ENCODE measurements around the gene SLC9A6. TPM values are rescaled to one million over a fixed set of nuclear protein-coding genes. Genes with fewer than 3 reads are reported as not detected.

SLC9A6 gene
- total and polyA plus RNA-seq, 7 donors = 1.8 to 16.9 (median 12.5) TPM

- no peak for TF ChIP-seq CTCF (IDR thresholded peaks at IDR 0.05)
- TF ChIP-seq EP300 (IDR thresholded peaks at IDR 0.05) = no peak
- TF ChIP-seq POLR2AphosphoS5 (IDR thresholded peaks at IDR 0.05) = no peak
- no peak for TF ChIP-seq POLR2A (IDR thresholded peaks at IDR 0.05)
- Histone ChIP-seq H3K27me3 (no peaks in the 10 kb centered on the region), H3K36me3 (no peaks in the 10 kb centered on the region), H3K4me1 (peaks cover 0 to 10% (median 0%) of the 10 kb centered on the region in 4 donors), H3K27ac (no peak overlapping the region), H3K4me3 (no peak overlapping the region), H3K9me3 (no peaks in the 10 kb centered on the region)
- DNase-seq = no peak
- intact Hi-C loops (cut with DNase I) = no loop called here
Measured at GRCh38 chrX:135981668-135982067, 3.6 kb upstream of the SLC9A6 start.

DNA sequence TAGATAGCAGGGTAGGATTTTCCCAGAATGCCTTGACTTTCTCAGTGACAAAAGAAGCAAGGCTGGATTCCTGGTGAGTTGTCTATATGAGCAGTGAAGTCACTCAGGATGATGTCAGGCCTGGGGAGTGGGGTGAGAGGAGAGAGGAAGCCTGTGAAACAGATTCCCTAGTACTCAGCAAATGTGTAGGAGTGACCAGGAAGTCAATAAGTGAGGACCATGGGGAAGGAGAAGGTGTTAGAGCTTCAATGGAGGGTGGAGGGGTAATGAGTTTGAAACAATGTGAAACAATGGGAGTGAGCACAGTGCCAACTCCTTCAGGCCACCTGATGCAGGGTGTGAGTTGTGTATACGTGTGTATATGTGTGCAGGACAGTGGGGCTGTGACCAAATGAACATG lies 2.4 kb upstream of the SLC9A6 start:
- intact Hi-C loops (cut with DNase I) = no loop called here
- TF ChIP-seq POLR2A (IDR thresholded peaks at IDR 0.05) (no peak), EP300 (IDR thresholded peaks at IDR 0.05) (no peak), CTCF (IDR thresholded peaks at IDR 0.05) (no peak), POLR2AphosphoS5 (IDR thresholded peaks at IDR 0.05) (no peak)

DNA sequence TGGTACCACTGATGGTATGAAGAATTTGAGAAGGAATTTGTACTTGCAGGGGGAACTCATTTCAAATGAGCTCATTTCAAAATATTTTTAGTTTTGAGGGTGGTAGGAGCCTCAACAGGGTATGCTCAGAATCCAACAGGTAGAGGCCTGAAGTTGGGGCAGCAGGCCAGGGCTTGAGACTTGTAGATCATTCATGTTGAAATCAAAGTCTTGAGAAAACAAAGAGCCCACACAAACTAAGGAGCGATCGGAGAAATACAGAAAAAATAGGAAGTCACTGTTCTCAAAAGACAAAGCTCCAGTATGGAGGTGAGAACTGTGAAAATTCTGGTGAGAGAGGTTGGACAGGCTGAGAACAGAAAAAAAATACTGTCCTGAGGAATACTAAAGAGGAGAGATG lies 979 bp upstream of the SLC9A6 start:
- Histone ChIP-seq H3K36me3 (no peaks in the 10 kb centered on the region), H3K27ac (peak overlapping the region in 3 of 4 donors; percentile 85 to 87 (median 85)), H3K4me1 (peaks cover 0 to 19% (median 2%) of the 10 kb centered on the region in 4 donors), H3K9me3 (no peaks in the 10 kb centered on the region), H3K27me3 (no peaks in the 10 kb centered on the region), H3K4me3 (peak overlapping the region in 2 of 4 donors; percentile 70 to 75)
- TF ChIP-seq EP300 (IDR thresholded peaks at IDR 0.05) (no peak), POLR2A (IDR thresholded peaks at IDR 0.05) (no peak), POLR2AphosphoS5 (IDR thresholded peaks at IDR 0.05) (no peak), CTCF (IDR thresholded peaks at IDR 0.05) (no peak)
- no peak for DNase-seq
- 42 to 43% methylated on average over 2 of the region's 2 CpGs for WGBS, 2 donors
- intact Hi-C loops (cut with DNase I) = no loop called here

More for the DNA sequence above, 2.4 kb upstream of the SLC9A6 start:
- H3K4me3 ChIP-seq = no peak overlapping the region
- peaks cover 0 to 19% (median 2%) of the 10 kb centered on the region in 4 donors for H3K4me1 ChIP-seq
- no peaks in the 10 kb centered on the region for H3K9me3 ChIP-seq
- H3K27ac ChIP-seq = no peak overlapping the region
- DNase-seq = no peak
- no peaks in the 10 kb centered on the region for H3K27me3 ChIP-seq
- H3K36me3 ChIP-seq = no peaks in the 10 kb centered on the region
- WGBS, 2 donors = 80 to 87% methylated on average over 1 of the region's 1 CpG

- Histone ChIP-seq H3K4me3 (peak overlapping the region; percentile 51 to 75 (median 72)), H3K27ac (peak overlapping the region; percentile 80 to 87 (median 85)), H3K4me1 (peaks cover 0 to 19% (median 2%) of the 10 kb centered on the region in 4 donors), H3K36me3 (no peaks in the 10 kb centered on the region), H3K27me3 (no peaks in the 10 kb centered on the region), H3K9me3 (no peaks in the 10 kb centered on the region)
- no peak for DNase-seq
- intact Hi-C loops (cut with DNase I) = loop anchor here (5.0 kb wide), 1 partner anchor 268 kb away; the partner anchor contains the start of gene MAP7D3
- WGBS, 2 donors = 1 to 8% methylated on average over 7 of the region's 7 CpGs
- TF ChIP-seq CTCF (IDR thresholded peaks at IDR 0.05) = no peak
- no peak for TF ChIP-seq POLR2AphosphoS5 (IDR thresholded peaks at IDR 0.05)
- no peak for TF ChIP-seq POLR2A (IDR thresholded peaks at IDR 0.05)
- no peak for TF ChIP-seq EP300 (IDR thresholded peaks at IDR 0.05)
Measured at GRCh38 chrX:135984791-135985156, 461 bp upstream of the SLC9A6 start.

DNA sequence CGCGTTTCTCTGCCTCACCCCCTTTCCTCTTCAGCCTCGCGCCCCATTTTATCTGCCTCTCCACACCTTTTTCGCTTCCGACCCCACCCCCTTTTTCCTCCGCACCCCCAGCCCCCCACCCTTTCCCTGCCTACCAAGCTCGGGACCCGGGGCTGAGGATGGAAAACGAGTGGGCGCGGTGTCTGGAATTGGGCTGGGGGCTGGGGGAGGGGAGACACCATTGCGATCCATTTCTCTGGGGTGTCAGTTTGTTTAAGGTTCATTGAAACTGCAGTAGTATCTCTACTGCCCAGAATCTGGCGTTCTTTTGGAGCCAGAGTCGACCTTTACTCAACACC lies 707 bp downstream of the SLC9A6 start:
- Histone ChIP-seq H3K36me3 (no peaks in the 10 kb centered on the region), H3K9me3 (no peaks in the 10 kb centered on the region), H3K27me3 (no peaks in the 10 kb centered on the region), H3K4me3 (peak overlapping the region; percentile 51 to 75 (median 72)), H3K27ac (peak overlapping the region; percentile 80 to 87 (median 85)), H3K4me1 (peaks cover 0 to 19% (median 2%) of the 10 kb centered on the region in 4 donors)
- no peak for TF ChIP-seq CTCF (IDR thresholded peaks at IDR 0.05)
- no peak for TF ChIP-seq POLR2AphosphoS5 (IDR thresholded peaks at IDR 0.05)
- no peak for TF ChIP-seq EP300 (IDR thresholded peaks at IDR 0.05)
- TF ChIP-seq POLR2A (IDR thresholded peaks at IDR 0.05) = no peak
- 0% methylated on average over 15 of the region's 15 CpGs for WGBS, 2 donors
- no peak for DNase-seq
- intact Hi-C loops (cut with DNase I) = loop anchor here (5.0 kb wide), 1 partner anchor 266 kb away; the partner anchor contains the start of gene MAP7D3
